ENCODE measurements around the gene FUZ. TPM values are rescaled to one million over a fixed set of nuclear protein-coding genes. Genes with fewer than 3 reads are reported as not detected.
A peak's percentile ranks its signal among the peaks of the same experiment; 100 is the strongest.

The FUZ gene
- total RNA-seq, 3 donors from 2014 or later (not counting 1 experiment from before 2014, with no cell fraction given): 17.7 to 33.1 (median 20.6) TPM

GRCh38 chr19:49791776-49792445 lies 21.2 kb downstream of the FUZ start:
- no peak overlapping the region for H3K4me3 ChIP-seq (ENCODE audit: low read length)
- 97% methylated on average over 26 of the region's 26 CpGs for WGBS (ENCODE audit: insufficient coverage)
- H3K36me3 ChIP-seq (ENCODE audit: control insufficient read depth, insufficient read depth, low read length): peaks cover 68% of the 10 kb centered on the region
- intact Hi-C loops (cut with micrococcal nuclease): no loop called here
- ATAC-seq: no peak
- H3K4me1 ChIP-seq (ENCODE audit: control insufficient read depth, insufficient read depth, low read length): no peaks in the 10 kb centered on the region
- Mint-ChIP-seq H3K9me3 (no peaks in the 10 kb centered on the region), H3K36me3 (no peaks in the 10 kb centered on the region), H3K27ac (peak overlapping the region in 1 of 2 donors; percentile 29), H3K27me3 (ENCODE audit: low read depth in 2 of 2) (no peaks in the 10 kb centered on the region), H3K4me1 (peaks cover 14 to 24% of the 10 kb centered on the region in 2 donors), H3K4me3 (no peak overlapping the region)
- H3K27ac ChIP-seq (ENCODE audit: low read length): no peak overlapping the region
- DNase-seq: no peak
- no peaks in the 10 kb centered on the region for H3K9me3 ChIP-seq (ENCODE audit: control insufficient read depth, insufficient read depth, low read length)
- no peak for TF ChIP-seq CTCF (IDR thresholded peaks at IDR 0.05)
- no peaks in the 10 kb centered on the region for H3K27me3 ChIP-seq (ENCODE audit: control insufficient read depth, insufficient read depth, low read length)

GRCh38 chr19:49790866-49791265 lies 22.2 kb downstream of the FUZ start:
- intact Hi-C loops (cut with micrococcal nuclease): no loop called here
- 97% methylated on average over 9 of the region's 9 CpGs for WGBS (ENCODE audit: insufficient coverage)
- H3K27ac Mint-ChIP-seq: peak overlapping the region; percentile 7 to 46

GRCh38 chr19:49788857-49789256 lies 24.2 kb downstream of the FUZ start:
- no peak for TF ChIP-seq CTCF (IDR thresholded peaks at IDR 0.05)
- H3K4me1 Mint-ChIP-seq: peaks cover 29 to 39% of the 10 kb centered on the region in 2 donors
- intact Hi-C loops (cut with micrococcal nuclease): no loop called here
- Histone ChIP-seq H3K27me3 (ENCODE audit: control insufficient read depth, insufficient read depth, low read length) (no peaks in the 10 kb centered on the region), H3K4me1 (ENCODE audit: control insufficient read depth, insufficient read depth, low read length) (no peaks in the 10 kb centered on the region), H3K4me3 (ENCODE audit: low read length) (no peak overlapping the region), H3K27ac (ENCODE audit: low read length) (no peak overlapping the region), H3K9me3 (ENCODE audit: control insufficient read depth, insufficient read depth, low read length) (no peaks in the 10 kb centered on the region), H3K36me3 (ENCODE audit: control insufficient read depth, insufficient read depth, low read length) (peaks cover 58% of the 10 kb centered on the region)
- no peaks in the 10 kb centered on the region for H3K9me3 Mint-ChIP-seq
- ATAC-seq (no peak), DNase-seq (no peak)
- H3K4me3 Mint-ChIP-seq: no peak overlapping the region
- 90% methylated on average over 10 of the region's 10 CpGs for WGBS (ENCODE audit: insufficient coverage)
- H3K36me3 Mint-ChIP-seq: peaks cover under 1% of the 10 kb centered on the region
- H3K27ac Mint-ChIP-seq: peak overlapping the region in 1 of 2 donors; percentile 67
- no peaks in the 10 kb centered on the region for H3K27me3 Mint-ChIP-seq (ENCODE audit: low read depth in 2 of 2)

More at GRCh38 chr19:49790866-49791265, 22.2 kb downstream of the FUZ start:
- H3K4me1 Mint-ChIP-seq: peaks cover 22 to 31% of the 10 kb centered on the region in 2 donors
- H3K27me3 Mint-ChIP-seq (ENCODE audit: low read depth in 2 of 2): no peaks in the 10 kb centered on the region
- Histone ChIP-seq H3K4me1 (ENCODE audit: control insufficient read depth, insufficient read depth, low read length) (no peaks in the 10 kb centered on the region), H3K9me3 (ENCODE audit: control insufficient read depth, insufficient read depth, low read length) (no peaks in the 10 kb centered on the region), H3K36me3 (ENCODE audit: control insufficient read depth, insufficient read depth, low read length) (peaks cover 62% of the 10 kb centered on the region), H3K27ac (ENCODE audit: low read length) (no peak overlapping the region), H3K27me3 (ENCODE audit: control insufficient read depth, insufficient read depth, low read length) (no peaks in the 10 kb centered on the region), H3K4me3 (ENCODE audit: low read length) (no peak overlapping the region)
- no peaks in the 10 kb centered on the region for H3K36me3 Mint-ChIP-seq
- DNase-seq (no peak), ATAC-seq (no peak)
- no peak overlapping the region for H3K4me3 Mint-ChIP-seq
- no peak for TF ChIP-seq CTCF (IDR thresholded peaks at IDR 0.05)
- no peaks in the 10 kb centered on the region for H3K9me3 Mint-ChIP-seq

- no peaks in the 10 kb centered on the region for H3K9me3 Mint-ChIP-seq
- DNase-seq (no peak), ATAC-seq (no peak)
- no peak for TF ChIP-seq CTCF (IDR thresholded peaks at IDR 0.05)
- H3K4me3 ChIP-seq (ENCODE audit: low read length): no peak overlapping the region
- H3K27me3 Mint-ChIP-seq (ENCODE audit: low read depth in 2 of 2): no peaks in the 10 kb centered on the region
- H3K9me3 ChIP-seq (ENCODE audit: control insufficient read depth, insufficient read depth, low read length): no peaks in the 10 kb centered on the region
- H3K4me1 ChIP-seq (ENCODE audit: control insufficient read depth, insufficient read depth, low read length): no peaks in the 10 kb centered on the region
- no peaks in the 10 kb centered on the region for H3K27me3 ChIP-seq (ENCODE audit: control insufficient read depth, insufficient read depth, low read length)
- no peak overlapping the region for H3K27ac ChIP-seq (ENCODE audit: low read length)
- peaks cover 58% of the 10 kb centered on the region for H3K36me3 ChIP-seq (ENCODE audit: control insufficient read depth, insufficient read depth, low read length)
- H3K27ac Mint-ChIP-seq: no peak overlapping the region
- intact Hi-C loops (cut with micrococcal nuclease): no loop called here
- peaks cover 37 to 40% of the 10 kb centered on the region in 2 donors for H3K4me1 Mint-ChIP-seq
- WGBS (ENCODE audit: insufficient coverage): 97% methylated on average over 5 of the region's 5 CpGs
- H3K4me3 Mint-ChIP-seq: no peak overlapping the region
- H3K36me3 Mint-ChIP-seq: peaks cover 12% of the 10 kb centered on the region
Observed at GRCh38 chr19:49787746-49788145, 25.3 kb downstream of the FUZ start.
